ENCODE data around the gene MSN. TPM values are rescaled to one million over a fixed set of nuclear protein-coding genes. Genes with fewer than 3 reads are reported as not detected.

Gene MSN
- total and polyA plus RNA-seq, 8 donors: 367 to 543 (median 422) TPM

DNA sequence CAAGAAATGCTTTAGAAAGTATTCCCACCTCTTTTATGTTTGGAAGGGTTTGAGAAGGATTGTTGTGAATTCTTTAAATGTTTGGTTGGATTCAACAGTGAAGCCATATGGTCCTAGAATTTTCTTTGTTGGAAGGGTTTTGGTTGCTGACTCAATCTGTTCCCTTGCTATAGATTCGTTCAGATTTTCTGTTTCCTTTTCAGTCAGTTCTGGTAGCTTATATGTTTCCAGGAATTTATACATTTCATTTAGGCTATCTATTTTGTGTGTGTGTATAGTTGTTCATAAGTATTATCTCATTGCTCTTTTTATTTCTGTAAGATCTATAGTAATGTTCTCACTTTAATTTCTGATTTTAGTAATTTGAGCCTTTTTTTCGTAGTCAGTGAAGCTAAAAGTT lies 114.4 kb downstream of the MSN start:
- TF ChIP-seq, protein P1, sequence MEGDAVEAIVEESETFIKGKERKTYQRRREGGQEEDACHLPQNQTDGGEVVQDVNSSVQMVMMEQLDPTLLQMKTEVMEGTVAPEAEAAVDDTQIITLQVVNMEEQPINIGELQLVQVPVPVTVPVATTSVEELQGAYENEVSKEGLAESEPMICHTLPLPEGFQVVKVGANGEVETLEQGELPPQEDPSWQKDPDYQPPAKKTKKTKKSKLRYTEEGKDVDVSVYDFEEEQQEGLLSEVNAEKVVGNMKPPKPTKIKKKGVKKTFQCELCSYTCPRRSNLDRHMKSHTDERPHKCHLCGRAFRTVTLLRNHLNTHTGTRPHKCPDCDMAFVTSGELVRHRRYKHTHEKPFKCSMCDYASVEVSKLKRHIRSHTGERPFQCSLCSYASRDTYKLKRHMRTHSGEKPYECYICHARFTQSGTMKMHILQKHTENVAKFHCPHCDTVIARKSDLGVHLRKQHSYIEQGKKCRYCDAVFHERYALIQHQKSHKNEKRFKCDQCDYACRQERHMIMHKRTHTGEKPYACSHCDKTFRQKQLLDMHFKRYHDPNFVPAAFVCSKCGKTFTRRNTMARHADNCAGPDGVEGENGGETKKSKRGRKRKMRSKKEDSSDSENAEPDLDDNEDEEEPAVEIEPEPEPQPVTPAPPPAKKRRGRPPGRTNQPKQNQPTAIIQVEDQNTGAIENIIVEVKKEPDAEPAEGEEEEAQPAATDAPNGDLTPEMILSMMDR (IDR thresholded peaks at IDR 0.05): no peak
- H3K4me3 ChIP-seq: no peak overlapping the region
- DNase-seq (no peak), ATAC-seq (no peak)
- H3K36me3 ChIP-seq: no peaks in the 10 kb centered on the region
- no peaks in the 10 kb centered on the region for H3K9me3 ChIP-seq
- H3K4me1 ChIP-seq: no peaks in the 10 kb centered on the region
- H3K27me3 ChIP-seq: peaks cover 0 to 5% of the 10 kb centered on the region in 2 donors
- H3K27ac ChIP-seq: no peak overlapping the region
- intact Hi-C loops (cut with DNase I): no loop called here

DNA sequence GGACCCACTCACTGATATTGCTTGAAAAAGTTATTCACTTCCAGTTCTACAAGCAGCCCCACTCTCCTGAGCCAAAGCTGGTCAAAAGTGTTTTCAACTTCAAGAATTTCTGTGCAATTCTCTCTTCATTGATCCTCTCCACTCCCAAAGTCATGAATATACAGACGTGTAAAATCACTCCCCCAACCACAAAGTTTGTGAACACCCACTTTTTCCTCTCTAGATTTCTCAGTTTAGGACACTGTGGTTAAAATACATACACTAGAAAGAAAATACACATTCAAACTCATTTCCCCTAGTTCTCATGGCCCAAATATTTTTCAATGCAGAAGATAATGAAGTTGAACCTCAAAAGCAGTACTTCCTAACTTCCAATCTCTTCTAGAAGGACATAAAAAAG lies 116.3 kb downstream of the MSN start:
- ATAC-seq: no peak
- no peaks in the 10 kb centered on the region for H3K27me3 ChIP-seq
- intact Hi-C loops (cut with DNase I): no loop called here
- no peak overlapping the region for H3K27ac ChIP-seq
- no peaks in the 10 kb centered on the region for H3K36me3 ChIP-seq
- H3K4me3 ChIP-seq: no peak overlapping the region
- TF ChIP-seq, protein P1 (IDR thresholded peaks at IDR 0.05): no peak
- H3K4me1 ChIP-seq: no peaks in the 10 kb centered on the region
- no peak for DNase-seq
- H3K9me3 ChIP-seq: no peaks in the 10 kb centered on the region

Other genes starting within 250 kb of the MSN start
- 10 to 100 TPM; 19.6 to 25.9 TPM for gene LAS1L, start 132.9 kb upstream of the MSN start, total RNA-seq
- 10 to 100 TPM; 40.8 to 43.9 (median 42.2) TPM for gene LAS1L, start 132.9 kb upstream of the MSN start, polyA plus RNA-seq (ENCODE audit: insufficient read length in 6 of 6)